T-helper 2 cell treated with Interferon-gamma antibody and Interleukin-4, amounts not matched to agents 100 ng/mL and 5 ng/mL, for 36 hours (primary cell): ENCODE results near the gene SETD7. TPM values are rescaled to one million over a fixed set of nuclear protein-coding genes. Genes with fewer than 3 reads are reported as not detected.

Source experiments
- intact Hi-C: fragments of 100-400 bp; cut with micrococcal nuclease; formaldehyde crosslinking; loops from one replicate; pipeline ENCODE4 v1.15.1; 2023
- total RNA-seq: library from RNA; stranded (reverse); gene quantifications from 2 replicates; pipeline ENCODE4 v1.2.3, GENCODE V29; 2022

SETD7 gene
- 11.5 TPM in 2 replicates for total RNA-seq

- intact Hi-C loops, result loop anchor here (1.0 to 10.0 kb wide), 7 partner anchors 101 to 816 kb away; partner anchors contain the start of genes NAA15, NOCT and SCOC
These were observed at the start of gene SETD7 for GRCh38 chr4:139556071-139556723. SETD7 (minus strand) TSS chr4:139556219; CDS start chr4:139556137, 82 bp downstream.

- intact Hi-C loops, result no loop called here
These were observed 49.5 kb upstream of the SETD7 start for GRCh38 chr4:139605516-139605915.

- intact Hi-C loops, result loop anchor here (1.0 kb wide), 1 partner anchor 48 kb away; no protein-coding TSS in a partner anchor
These were observed 47.8 kb upstream of the SETD7 start for GRCh38 chr4:139603576-139604410.

- intact Hi-C loops, result loop anchor here (1.0 kb wide), 1 partner anchor 48 kb away; no protein-coding TSS in a partner anchor
These were observed 46.8 kb upstream of the SETD7 start for GRCh38 chr4:139602776-139603360.

GRCh38 chr4:139600662-139601061, 44.6 kb upstream of the SETD7 start:
- intact Hi-C loops, result no loop called here

- intact Hi-C loops, result no loop called here
These were observed 43.8 kb upstream of the SETD7 start for GRCh38 chr4:139599594-139600374.

- intact Hi-C loops, result no loop called here
These were observed 43.1 kb upstream of the SETD7 start for GRCh38 chr4:139599076-139599475.

GRCh38 chr4:139596684-139597279, 40.8 kb upstream of the SETD7 start:
- intact Hi-C loops, result no loop called here

- intact Hi-C loops, result no loop called here
These were observed 40.1 kb upstream of the SETD7 start for GRCh38 chr4:139596034-139596683.

- intact Hi-C loops, result no loop called here
These were observed 38.7 kb upstream of the SETD7 start for GRCh38 chr4:139594591-139595185.

- intact Hi-C loops, result no loop called here
These were observed 37.1 kb upstream of the SETD7 start for GRCh38 chr4:139593091-139593564.

GRCh38 chr4:139589336-139590018, 33.5 kb upstream of the SETD7 start:
- intact Hi-C loops, result no loop called here

GRCh38 chr4:139587446-139587845, 31.4 kb upstream of the SETD7 start:
- intact Hi-C loops, result no loop called here

GRCh38 chr4:139585473-139585872, 29.5 kb upstream of the SETD7 start:
- intact Hi-C loops, result no loop called here

GRCh38 chr4:139584784-139585183, 28.8 kb upstream of the SETD7 start:
- intact Hi-C loops, result no loop called here

- intact Hi-C loops, result no loop called here
These were observed 28.0 kb upstream of the SETD7 start for GRCh38 chr4:139584013-139584412.

- intact Hi-C loops, result no loop called here
These were observed 26.0 kb upstream of the SETD7 start for GRCh38 chr4:139582044-139582443.

- intact Hi-C loops, result no loop called here
These were observed 25.1 kb upstream of the SETD7 start for GRCh38 chr4:139581096-139581495.

- intact Hi-C loops, result no loop called here
These were observed 20.2 kb upstream of the SETD7 start for GRCh38 chr4:139576219-139576618.
